GM12872 (cell line): Measurements from ENCODE around the gene AKAP14.

Experiments
- TF ChIP-seq, protein P1 (sequence below): IDR thresholded peaks from 3 replicates; pipeline ENCODE4 v1.5.1; 2011; ENCODE audit warnings: low read depth, mild to moderate bottlenecking, low read length, moderate library complexity; ENCODE audit not compliant: insufficient read depth

AKAP14 gene

DNA sequence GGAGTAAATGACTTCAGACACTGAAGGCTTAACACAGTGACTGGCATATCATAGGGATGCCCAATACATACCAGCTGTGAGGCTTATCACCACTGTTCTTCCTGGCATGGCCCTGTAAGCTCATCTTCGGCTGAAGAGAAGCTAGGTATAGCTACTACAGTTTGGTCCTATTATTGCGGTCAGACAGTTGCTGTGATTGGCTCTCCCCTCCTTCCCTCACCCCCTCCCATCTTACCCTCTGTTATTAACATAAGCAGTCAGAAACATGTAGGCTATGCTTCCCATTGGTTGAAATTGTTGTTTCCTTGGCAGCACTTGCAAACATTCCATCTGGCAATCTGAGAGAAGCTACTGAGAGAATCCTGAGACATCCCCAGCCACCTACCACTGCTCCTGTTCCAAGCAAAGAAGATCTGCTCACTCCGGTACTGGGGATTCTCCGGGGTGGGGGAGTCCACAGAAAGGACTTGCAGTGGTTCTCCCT is at the start of gene AKAP14:
Gene AKAP14, plus strand, starts transcription at position 51 of the 484 bp plus-strand sequence. CDS start 7,331 bp downstream, outside the sequence.
- TF ChIP-seq, protein P1, sequence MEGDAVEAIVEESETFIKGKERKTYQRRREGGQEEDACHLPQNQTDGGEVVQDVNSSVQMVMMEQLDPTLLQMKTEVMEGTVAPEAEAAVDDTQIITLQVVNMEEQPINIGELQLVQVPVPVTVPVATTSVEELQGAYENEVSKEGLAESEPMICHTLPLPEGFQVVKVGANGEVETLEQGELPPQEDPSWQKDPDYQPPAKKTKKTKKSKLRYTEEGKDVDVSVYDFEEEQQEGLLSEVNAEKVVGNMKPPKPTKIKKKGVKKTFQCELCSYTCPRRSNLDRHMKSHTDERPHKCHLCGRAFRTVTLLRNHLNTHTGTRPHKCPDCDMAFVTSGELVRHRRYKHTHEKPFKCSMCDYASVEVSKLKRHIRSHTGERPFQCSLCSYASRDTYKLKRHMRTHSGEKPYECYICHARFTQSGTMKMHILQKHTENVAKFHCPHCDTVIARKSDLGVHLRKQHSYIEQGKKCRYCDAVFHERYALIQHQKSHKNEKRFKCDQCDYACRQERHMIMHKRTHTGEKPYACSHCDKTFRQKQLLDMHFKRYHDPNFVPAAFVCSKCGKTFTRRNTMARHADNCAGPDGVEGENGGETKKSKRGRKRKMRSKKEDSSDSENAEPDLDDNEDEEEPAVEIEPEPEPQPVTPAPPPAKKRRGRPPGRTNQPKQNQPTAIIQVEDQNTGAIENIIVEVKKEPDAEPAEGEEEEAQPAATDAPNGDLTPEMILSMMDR = no peak

DNA sequence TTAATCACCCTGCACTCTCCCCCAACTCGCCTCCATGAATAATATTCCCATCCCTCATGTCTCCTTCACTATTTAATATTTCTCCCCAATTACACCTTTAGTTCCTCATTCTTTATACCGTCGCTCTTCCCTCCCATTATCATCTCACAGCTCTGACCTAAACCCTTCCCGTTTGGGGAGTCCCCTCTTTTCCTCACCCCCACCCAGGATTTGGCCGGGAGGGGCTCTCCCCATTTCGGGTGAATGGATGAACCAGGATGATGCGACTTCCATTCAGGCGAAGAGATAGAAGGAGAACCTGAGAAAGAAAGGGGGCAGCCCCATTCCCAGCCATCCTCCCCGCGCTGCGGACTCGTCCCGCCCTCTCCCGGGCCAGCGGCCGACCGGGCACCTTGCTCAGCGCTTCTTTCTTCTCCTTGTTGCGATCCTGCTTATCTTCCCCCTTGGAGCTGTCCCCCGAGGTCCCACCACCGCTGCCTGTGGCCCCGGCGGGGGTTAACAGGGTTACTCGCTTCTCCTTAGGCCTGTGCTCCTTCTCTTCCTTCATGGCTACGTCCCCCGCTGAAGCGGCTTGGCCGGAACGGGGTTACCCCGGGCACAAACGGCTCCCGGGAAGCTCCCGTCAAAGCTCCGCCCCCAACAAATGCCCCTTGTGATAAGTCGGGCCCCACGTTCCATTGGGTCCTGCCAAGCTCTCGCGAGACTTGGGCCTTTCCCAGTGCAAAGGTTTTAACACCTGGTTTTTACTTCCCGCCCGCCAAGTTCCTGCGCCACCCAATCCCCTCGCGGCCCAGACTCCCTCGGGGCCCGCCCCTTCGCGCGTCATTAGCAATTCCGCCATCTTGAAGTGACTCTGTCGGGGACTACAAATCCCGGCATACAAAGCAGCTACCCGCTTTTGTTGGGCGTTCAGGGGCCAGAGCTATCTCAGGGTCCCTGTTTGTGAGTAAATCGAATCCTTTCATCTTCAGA is 43.0 kb upstream of the AKAP14 start, which contains the start of gene UPF3B:
Gene UPF3B, minus strand, starts transcription at position 582 of the 972 bp plus-strand sequence. Its CDS starts 35 bp downstream, at position 547.
- TF ChIP-seq, protein P1 = no peak

DNA sequence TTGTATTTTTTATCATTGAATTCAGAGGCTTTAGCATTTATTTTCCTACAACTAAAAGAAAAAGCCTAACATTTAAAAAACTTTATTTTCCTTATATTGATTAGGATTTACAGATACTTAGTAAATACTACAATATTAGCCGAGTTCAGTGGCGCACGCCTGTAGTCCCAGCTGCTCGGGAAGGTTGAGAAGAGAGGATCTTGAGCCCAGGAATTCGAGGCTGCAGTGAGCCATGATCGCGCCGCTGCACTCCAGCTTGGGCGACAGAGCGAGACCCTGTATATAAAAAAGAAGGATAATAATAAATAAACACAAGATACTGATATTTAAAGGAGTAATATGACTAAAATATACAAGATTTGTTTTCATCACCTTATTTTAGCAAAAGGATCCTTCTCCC is 42.2 kb upstream of the AKAP14 start:
- TF ChIP-seq, protein P1 = no peak

DNA sequence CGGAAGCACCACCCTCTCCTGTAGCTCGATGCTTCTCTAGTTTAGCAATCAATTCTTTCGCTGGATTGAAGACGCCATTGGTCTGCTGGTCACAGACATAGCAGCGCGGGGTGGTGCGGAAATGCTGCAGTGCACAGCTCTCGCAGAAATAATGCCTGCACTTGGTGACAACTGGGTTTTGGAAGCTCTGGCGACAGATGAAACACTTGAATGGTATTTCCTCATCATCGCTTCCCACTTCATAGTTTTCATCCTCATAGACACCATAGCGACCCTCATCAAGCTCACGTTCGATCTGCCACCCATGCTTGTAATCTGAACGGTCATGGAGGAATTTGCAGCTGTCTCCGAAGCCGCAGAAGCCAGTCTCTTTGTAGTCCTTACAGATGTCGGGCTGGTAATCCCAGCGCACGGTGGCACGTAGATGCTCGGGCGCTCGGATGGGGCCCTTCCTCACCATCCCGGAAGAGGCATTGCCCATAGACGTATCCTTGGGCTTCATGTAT is 25.0 kb upstream of the AKAP14 start:
- TF ChIP-seq, protein P1 = no peak

DNA sequence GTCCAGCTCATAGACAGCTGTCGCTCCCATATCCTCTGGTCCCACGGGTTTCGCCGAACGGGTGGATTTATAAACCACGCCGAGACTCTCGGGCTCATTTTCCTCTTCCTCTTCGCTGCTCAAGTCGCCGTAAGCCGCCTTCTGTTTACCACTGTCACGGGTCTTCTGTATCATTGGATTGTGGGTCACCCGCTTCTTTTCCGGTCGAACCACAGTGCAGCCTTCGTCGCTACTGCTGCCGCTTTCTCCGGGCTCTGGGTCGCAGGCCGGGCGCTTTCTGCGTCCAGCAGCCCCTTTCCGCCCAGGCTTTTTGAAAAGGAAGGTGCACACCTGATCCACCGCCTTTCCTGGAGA is 24.5 kb upstream of the AKAP14 start:
- TF ChIP-seq, protein P1 = no peak

DNA sequence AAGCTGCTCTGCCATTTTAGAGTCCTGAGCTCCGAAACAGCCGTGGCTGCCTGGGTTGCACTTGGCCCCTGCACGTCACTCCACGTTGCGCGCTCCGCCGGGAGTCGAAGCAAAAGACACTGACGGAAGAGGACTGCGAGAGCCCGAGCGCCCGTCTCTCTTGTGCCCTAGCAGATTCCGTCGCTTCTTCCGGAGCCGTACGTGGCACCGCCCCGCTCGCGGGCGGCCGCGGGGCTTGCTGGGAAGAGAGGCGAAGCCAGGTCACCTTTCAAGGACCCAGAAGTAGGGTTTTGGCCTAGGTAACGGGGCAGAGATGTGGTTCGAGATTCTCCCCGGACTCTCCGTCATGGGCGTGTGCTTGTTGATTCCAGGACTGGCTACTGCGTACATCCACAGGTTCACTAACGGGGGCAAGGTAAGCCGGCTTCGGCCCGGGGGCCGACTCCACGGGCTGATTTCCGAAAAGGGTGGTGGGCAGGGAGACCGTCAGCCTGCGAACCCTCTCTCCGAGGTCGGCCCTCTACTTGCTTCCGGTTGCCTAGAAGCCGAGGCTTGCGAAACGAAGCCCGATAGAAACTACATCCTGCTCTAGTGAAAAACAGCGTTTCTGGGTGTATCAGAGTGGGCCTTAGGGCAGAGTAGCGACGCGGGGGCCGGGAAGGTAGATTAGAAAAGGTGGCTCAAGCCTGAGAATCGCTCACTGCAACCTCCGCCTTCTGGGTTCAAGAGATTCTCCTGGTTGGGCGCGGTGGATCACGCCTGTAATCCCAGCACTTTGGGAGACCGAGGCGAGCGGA is 23.9 kb upstream of the AKAP14 start, which contains the start of the genes NDUFA1 and RNF113A:
Gene NDUFA1, plus strand, starts transcription at position 234 of the 797 bp plus-strand sequence. Its CDS starts 80 bp downstream, at position 314.
Gene RNF113A, minus strand, starts transcription at position 135 of the 797 bp plus-strand sequence. Its CDS starts 120 bp downstream, at position 15.
- TF ChIP-seq, protein P1 = no peak
